ENCODE data around the gene NPHS1. TPM values are rescaled to one million over a fixed set of nuclear protein-coding genes. Genes with fewer than 3 reads are reported as not detected.
A peak's percentile ranks its signal among the peaks of the same experiment; 100 is the strongest.

The NPHS1 gene
- polyA plus RNA-seq, 3 donors: not detected

- Mint-ChIP-seq H3K27ac (no peak overlapping the region), H3K4me3 (peak overlapping the region in 1 of 2 donors; percentile 78), H3K9me3 (peaks cover 2 to 15% (median 7%) of the 10 kb centered on the region in 7 donors), H3K27me3 (ENCODE audit: low read depth in 3 of 3) (peaks cover 72 to 96% (median 79%) of the 10 kb centered on the region in 3 donors), H3K4me1 (peaks cover under 1% of the 10 kb centered on the region), H3K36me3 (no peaks in the 10 kb centered on the region)
- no peaks in the 10 kb centered on the region for H3K36me3 ChIP-seq (replicated peaks in 1 of 2; ENCODE audit: control insufficient read depth in 1 of 2, insufficient read depth in 2 of 2, low read length in 2 of 2)
- TF ChIP-seq CTCF (IDR thresholded peaks at IDR 0.05): no peak
- H3K79me2 ChIP-seq (ENCODE audit: insufficient read depth, low read length): no peaks in the 10 kb centered on the region
- H3K4me2 ChIP-seq (replicated peaks; ENCODE audit: extremely low read depth, low read length, poor library complexity, severe bottlenecking): no peak overlapping the region
- no peak overlapping the region for H3K27ac ChIP-seq (ENCODE audit: low read depth in 1 of 2, low read length in 2 of 2)
- H3K9ac ChIP-seq (ENCODE audit: insufficient read depth, low read length, poor library complexity, severe bottlenecking): no peak overlapping the region
- no peaks in the 10 kb centered on the region for H3K4me1 ChIP-seq (ENCODE audit: control insufficient read depth in 1 of 2, insufficient read depth in 2 of 2, low read length in 2 of 2)
- H2AFZ ChIP-seq (ENCODE audit: insufficient read depth, low read depth, low read length, poor library complexity, severe bottlenecking): no peak overlapping the region
- no peak for DNase-seq
- peaks cover 20 to 71% of the 10 kb centered on the region in 2 donors for H3K27me3 ChIP-seq (ENCODE audit: control insufficient read depth in 2 of 2, insufficient read depth in 2 of 2, low read length in 2 of 2)
- no peak overlapping the region for H3K4me3 ChIP-seq (replicated peaks in 1 of 3; ENCODE audit: low read depth in 2 of 3, low read length in 3 of 3)
- no peaks in the 10 kb centered on the region for H4K20me1 ChIP-seq (ENCODE audit: insufficient read depth, low read length)
- 92% methylated on average over 13 of the region's 14 CpGs for WGBS (ENCODE audit: insufficient coverage)
- H3K9me3 ChIP-seq (replicated peaks in 1 of 2; ENCODE audit: control insufficient read depth in 1 of 2, insufficient read depth in 1 of 2, low read length in 2 of 2): peaks cover 0 to 8% of the 10 kb centered on the region in 2 donors
- intact Hi-C loops (cut with micrococcal nuclease): no loop called here
These were observed 10.2 kb upstream of the NPHS1 start for GRCh38 chr19:35862528-35862927.

- Histone ChIP-seq H3K4me3 (replicated peaks in 1 of 3; ENCODE audit: low read depth in 2 of 3, low read length in 3 of 3) (no peak overlapping the region), H2AFZ (ENCODE audit: insufficient read depth, low read depth, low read length, poor library complexity, severe bottlenecking) (no peak overlapping the region), H3K4me1 (ENCODE audit: control insufficient read depth in 1 of 2, insufficient read depth in 2 of 2, low read length in 2 of 2) (peaks cover 0 to 6% of the 10 kb centered on the region in 2 donors), H3K9ac (ENCODE audit: insufficient read depth, low read length, poor library complexity, severe bottlenecking) (no peak overlapping the region), H3K36me3 (replicated peaks in 1 of 2; ENCODE audit: control insufficient read depth in 1 of 2, insufficient read depth in 2 of 2, low read length in 2 of 2) (no peaks in the 10 kb centered on the region), H4K20me1 (ENCODE audit: insufficient read depth, low read length) (no peaks in the 10 kb centered on the region), H3K4me2 (replicated peaks; ENCODE audit: extremely low read depth, low read length, poor library complexity, severe bottlenecking) (no peak overlapping the region), H3K79me2 (ENCODE audit: insufficient read depth, low read length) (no peaks in the 10 kb centered on the region), H3K27ac (ENCODE audit: low read depth in 1 of 2, low read length in 2 of 2) (no peak overlapping the region), H3K27me3 (ENCODE audit: control insufficient read depth in 2 of 2, insufficient read depth in 2 of 2, low read length in 2 of 2) (peaks cover 15 to 71% of the 10 kb centered on the region in 2 donors), H3K9me3 (replicated peaks in 1 of 2; ENCODE audit: control insufficient read depth in 1 of 2, insufficient read depth in 1 of 2, low read length in 2 of 2) (peaks cover 0 to 8% of the 10 kb centered on the region in 2 donors)
- TF ChIP-seq CTCF (IDR thresholded peaks at IDR 0.05): no peak
- peaks cover 73 to 98% (median 81%) of the 10 kb centered on the region in 3 donors for H3K27me3 Mint-ChIP-seq (ENCODE audit: low read depth in 3 of 3)
- peak overlapping the region in 1 of 2 donors; percentile 78 for H3K4me3 Mint-ChIP-seq
- no peak overlapping the region for H3K27ac Mint-ChIP-seq
- no peak for DNase-seq
- H3K36me3 Mint-ChIP-seq: no peaks in the 10 kb centered on the region
- H3K4me1 Mint-ChIP-seq: peaks cover 6% of the 10 kb centered on the region
- peaks cover 2 to 15% (median 7%) of the 10 kb centered on the region in 7 donors for H3K9me3 Mint-ChIP-seq
- WGBS (ENCODE audit: insufficient coverage): 49% methylated on average over 18 of the region's 19 CpGs
- intact Hi-C loops (cut with micrococcal nuclease): no loop called here
These were observed 9.4 kb upstream of the NPHS1 start for GRCh38 chr19:35861640-35862160.
